ENCODE measurements around the gene HYAL4.

- TF ChIP-seq, protein P1, sequence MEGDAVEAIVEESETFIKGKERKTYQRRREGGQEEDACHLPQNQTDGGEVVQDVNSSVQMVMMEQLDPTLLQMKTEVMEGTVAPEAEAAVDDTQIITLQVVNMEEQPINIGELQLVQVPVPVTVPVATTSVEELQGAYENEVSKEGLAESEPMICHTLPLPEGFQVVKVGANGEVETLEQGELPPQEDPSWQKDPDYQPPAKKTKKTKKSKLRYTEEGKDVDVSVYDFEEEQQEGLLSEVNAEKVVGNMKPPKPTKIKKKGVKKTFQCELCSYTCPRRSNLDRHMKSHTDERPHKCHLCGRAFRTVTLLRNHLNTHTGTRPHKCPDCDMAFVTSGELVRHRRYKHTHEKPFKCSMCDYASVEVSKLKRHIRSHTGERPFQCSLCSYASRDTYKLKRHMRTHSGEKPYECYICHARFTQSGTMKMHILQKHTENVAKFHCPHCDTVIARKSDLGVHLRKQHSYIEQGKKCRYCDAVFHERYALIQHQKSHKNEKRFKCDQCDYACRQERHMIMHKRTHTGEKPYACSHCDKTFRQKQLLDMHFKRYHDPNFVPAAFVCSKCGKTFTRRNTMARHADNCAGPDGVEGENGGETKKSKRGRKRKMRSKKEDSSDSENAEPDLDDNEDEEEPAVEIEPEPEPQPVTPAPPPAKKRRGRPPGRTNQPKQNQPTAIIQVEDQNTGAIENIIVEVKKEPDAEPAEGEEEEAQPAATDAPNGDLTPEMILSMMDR (IDR thresholded peaks at IDR 0.05 in 8 of 11, conservative IDR thresholded peaks at IDR 0.05 in 3 of 11) = no peak
- no peak for TF ChIP-seq POLR2A (IDR thresholded peaks at IDR 0.05)
Measured at GRCh38 chr7:123864966-123865365, 20.0 kb downstream of the HYAL4 start.

All from spleen (tissue), 7 donors.